Nephron progenitor cell (in vitro differentiated cells): ENCODE results near the gene SLAMF7.

Source experiments
- DNase-seq: peaks from one replicate; pipeline ENCODE4 v3.0.0; 2021
- H3K27ac Mint-ChIP-seq: 2 replicates; pipeline ENCODE4 v1.8.0; 2021; ENCODE audit warnings: mild to moderate bottlenecking, moderate library complexity, mixed read lengths
- H3K27me3 Mint-ChIP-seq: 2 replicates; pipeline ENCODE4 v1.8.0; 2021; ENCODE audit warnings: mild to moderate bottlenecking, low read depth, mixed read lengths; ENCODE audit not compliant: poor library complexity
- H3K36me3 Mint-ChIP-seq: 2 replicates; pipeline ENCODE4 v1.8.0; 2021; ENCODE audit warnings: low read depth, mixed read lengths
- H3K4me1 Mint-ChIP-seq: 2 replicates; pipeline ENCODE4 v1.8.0; 2021; ENCODE audit warnings: mixed read lengths
- H3K4me3 Mint-ChIP-seq: 2 replicates; pipeline ENCODE4 v1.8.0; 2021; ENCODE audit warnings: mild to moderate bottlenecking, moderate library complexity, mixed read lengths
- H3K9me3 Mint-ChIP-seq: 2 replicates; pipeline ENCODE4 v1.8.0; 2021; ENCODE audit warnings: mild to moderate bottlenecking, moderate library complexity, mixed read lengths
- TF ChIP-seq, protein P1 (sequence below): fragments of 200-600 bp; sonication (generic); IDR thresholded peaks from 2 replicates; pipeline ENCODE4 v1.5.0; 2021; ENCODE audit warnings: antibody characterized with exemption

The SLAMF7 gene

DNA sequence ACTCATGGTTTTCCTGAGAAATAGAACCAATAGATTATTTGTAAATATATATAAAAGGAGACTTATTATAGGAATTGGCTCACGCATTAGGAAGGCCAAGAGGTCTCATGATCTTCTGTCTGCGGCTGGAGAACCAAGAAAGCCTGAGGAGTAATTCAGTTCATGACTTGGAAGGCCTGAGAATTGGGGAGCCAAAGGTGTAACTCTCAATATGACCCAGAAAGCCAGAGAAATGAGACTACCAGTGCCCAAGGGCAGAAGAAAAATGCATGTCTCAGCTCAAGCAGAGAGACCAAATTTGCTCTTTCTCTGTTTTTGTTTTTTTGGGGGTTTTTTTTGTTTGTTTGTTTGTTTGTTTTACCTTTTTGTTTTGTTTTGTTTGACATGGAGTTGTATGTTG is 19.5 kb downstream of the SLAMF7 start:
- H3K27ac Mint-ChIP-seq = no peak overlapping the region
- no peak for DNase-seq
- no peaks in the 10 kb centered on the region for H3K4me1 Mint-ChIP-seq
- no peaks in the 10 kb centered on the region for H3K9me3 Mint-ChIP-seq
- no peak overlapping the region for H3K4me3 Mint-ChIP-seq
- TF ChIP-seq, protein P1, sequence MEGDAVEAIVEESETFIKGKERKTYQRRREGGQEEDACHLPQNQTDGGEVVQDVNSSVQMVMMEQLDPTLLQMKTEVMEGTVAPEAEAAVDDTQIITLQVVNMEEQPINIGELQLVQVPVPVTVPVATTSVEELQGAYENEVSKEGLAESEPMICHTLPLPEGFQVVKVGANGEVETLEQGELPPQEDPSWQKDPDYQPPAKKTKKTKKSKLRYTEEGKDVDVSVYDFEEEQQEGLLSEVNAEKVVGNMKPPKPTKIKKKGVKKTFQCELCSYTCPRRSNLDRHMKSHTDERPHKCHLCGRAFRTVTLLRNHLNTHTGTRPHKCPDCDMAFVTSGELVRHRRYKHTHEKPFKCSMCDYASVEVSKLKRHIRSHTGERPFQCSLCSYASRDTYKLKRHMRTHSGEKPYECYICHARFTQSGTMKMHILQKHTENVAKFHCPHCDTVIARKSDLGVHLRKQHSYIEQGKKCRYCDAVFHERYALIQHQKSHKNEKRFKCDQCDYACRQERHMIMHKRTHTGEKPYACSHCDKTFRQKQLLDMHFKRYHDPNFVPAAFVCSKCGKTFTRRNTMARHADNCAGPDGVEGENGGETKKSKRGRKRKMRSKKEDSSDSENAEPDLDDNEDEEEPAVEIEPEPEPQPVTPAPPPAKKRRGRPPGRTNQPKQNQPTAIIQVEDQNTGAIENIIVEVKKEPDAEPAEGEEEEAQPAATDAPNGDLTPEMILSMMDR = no peak
- H3K36me3 Mint-ChIP-seq = no peaks in the 10 kb centered on the region
- peaks cover 9% of the 10 kb centered on the region for H3K27me3 Mint-ChIP-seq

DNA sequence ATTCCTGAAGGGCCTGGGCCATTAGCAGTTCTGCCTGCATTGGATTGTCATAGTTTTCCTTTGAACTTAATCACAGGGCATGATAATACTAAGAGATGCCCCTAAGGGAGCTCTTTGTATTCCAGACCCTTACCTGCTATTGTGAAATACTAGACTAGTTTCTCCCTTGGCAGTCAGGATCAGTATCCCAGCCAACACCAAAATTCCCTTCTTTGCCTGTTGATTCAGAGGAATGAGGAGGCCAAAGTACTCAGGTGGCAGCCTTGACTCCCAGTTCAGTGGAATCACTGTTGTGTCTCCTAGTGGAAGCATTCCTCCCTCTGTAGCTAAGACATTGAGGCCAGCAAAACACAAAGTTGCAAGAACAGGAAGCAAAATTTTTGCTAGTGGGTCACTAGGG is 20.7 kb downstream of the SLAMF7 start:
- peaks cover 3% of the 10 kb centered on the region for H3K27me3 Mint-ChIP-seq
- no peak overlapping the region for H3K27ac Mint-ChIP-seq
- no peak overlapping the region for H3K4me3 Mint-ChIP-seq
- no peaks in the 10 kb centered on the region for H3K9me3 Mint-ChIP-seq
- no peaks in the 10 kb centered on the region for H3K4me1 Mint-ChIP-seq
- DNase-seq = no peak
- TF ChIP-seq, protein P1 = no peak
- no peaks in the 10 kb centered on the region for H3K36me3 Mint-ChIP-seq

DNA sequence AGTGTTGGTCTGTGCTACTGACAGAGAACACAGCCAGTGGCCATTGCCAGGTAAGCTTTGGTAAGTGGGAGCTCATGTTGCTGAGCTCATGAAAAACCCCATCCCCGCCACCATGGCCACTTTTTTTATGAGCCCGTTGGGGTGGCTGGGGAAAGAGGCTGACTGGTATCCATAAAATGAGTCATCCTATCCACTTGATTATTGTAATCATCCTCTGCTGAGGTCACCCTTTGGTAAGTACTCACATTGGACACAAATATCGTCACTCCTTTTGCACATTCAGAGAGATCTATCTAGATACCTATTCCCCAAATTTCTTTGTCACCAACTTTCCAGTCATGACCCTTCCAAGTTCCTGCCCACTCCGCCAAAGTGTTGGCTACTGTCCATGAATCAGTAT is 22.0 kb downstream of the SLAMF7 start:
- DNase-seq = no peak
- H3K9me3 Mint-ChIP-seq = no peaks in the 10 kb centered on the region
- no peaks in the 10 kb centered on the region for H3K36me3 Mint-ChIP-seq
- no peak overlapping the region for H3K27ac Mint-ChIP-seq
- H3K4me1 Mint-ChIP-seq = no peaks in the 10 kb centered on the region
- peaks cover 3% of the 10 kb centered on the region for H3K27me3 Mint-ChIP-seq
- H3K4me3 Mint-ChIP-seq = no peak overlapping the region
- TF ChIP-seq, protein P1 = no peak

DNA sequence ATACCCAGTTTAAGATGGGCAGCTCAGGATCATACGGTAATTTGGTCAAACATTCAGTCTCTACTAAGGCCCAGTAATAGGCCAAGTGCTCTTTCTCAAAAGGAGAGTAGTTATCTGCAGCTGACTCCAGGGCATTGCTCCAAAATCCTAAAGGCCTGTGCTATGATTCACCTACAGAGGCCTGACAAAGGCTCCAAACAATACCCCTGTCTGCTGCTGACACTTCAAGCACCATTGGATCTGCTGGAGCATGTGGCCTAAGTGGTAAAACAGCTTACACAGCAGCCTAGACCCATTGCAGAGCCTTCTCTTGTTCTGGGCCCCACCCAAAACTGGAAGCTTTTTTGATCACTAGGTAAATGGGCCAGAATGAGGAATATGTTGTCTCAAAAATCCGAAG is 22.8 kb downstream of the SLAMF7 start:
- H3K4me1 Mint-ChIP-seq = no peaks in the 10 kb centered on the region
- no peaks in the 10 kb centered on the region for H3K36me3 Mint-ChIP-seq
- TF ChIP-seq, protein P1 = no peak
- DNase-seq = no peak
- no peak overlapping the region for H3K4me3 Mint-ChIP-seq
- H3K27me3 Mint-ChIP-seq = peaks cover 6% of the 10 kb centered on the region
- no peak overlapping the region for H3K27ac Mint-ChIP-seq
- H3K9me3 Mint-ChIP-seq = no peaks in the 10 kb centered on the region

DNA sequence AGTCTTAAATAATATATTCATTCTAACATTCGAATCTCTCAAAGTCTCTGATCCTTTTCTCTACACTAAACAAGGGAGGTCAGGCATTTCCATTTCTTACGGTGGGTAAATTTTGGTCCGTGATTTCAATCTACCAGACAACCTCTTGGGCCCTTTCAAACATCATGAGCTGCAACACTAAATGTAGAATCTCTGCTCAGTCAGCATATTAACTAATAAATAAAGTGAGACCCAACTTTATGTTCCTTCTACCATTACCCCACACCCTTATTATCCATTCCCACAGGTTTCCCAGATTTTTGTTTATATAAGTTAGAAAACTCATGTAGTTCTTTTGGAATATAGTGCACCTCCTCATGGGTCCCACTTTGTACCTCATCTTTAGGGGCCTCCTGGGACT is 24.9 kb downstream of the SLAMF7 start:
- Mint-ChIP-seq H3K36me3 (no peaks in the 10 kb centered on the region), H3K27ac (no peak overlapping the region), H3K27me3 (peaks cover 2% of the 10 kb centered on the region), H3K9me3 (no peaks in the 10 kb centered on the region), H3K4me1 (no peaks in the 10 kb centered on the region), H3K4me3 (no peak overlapping the region)
- DNase-seq = no peak
- TF ChIP-seq, protein P1 = no peak

DNA sequence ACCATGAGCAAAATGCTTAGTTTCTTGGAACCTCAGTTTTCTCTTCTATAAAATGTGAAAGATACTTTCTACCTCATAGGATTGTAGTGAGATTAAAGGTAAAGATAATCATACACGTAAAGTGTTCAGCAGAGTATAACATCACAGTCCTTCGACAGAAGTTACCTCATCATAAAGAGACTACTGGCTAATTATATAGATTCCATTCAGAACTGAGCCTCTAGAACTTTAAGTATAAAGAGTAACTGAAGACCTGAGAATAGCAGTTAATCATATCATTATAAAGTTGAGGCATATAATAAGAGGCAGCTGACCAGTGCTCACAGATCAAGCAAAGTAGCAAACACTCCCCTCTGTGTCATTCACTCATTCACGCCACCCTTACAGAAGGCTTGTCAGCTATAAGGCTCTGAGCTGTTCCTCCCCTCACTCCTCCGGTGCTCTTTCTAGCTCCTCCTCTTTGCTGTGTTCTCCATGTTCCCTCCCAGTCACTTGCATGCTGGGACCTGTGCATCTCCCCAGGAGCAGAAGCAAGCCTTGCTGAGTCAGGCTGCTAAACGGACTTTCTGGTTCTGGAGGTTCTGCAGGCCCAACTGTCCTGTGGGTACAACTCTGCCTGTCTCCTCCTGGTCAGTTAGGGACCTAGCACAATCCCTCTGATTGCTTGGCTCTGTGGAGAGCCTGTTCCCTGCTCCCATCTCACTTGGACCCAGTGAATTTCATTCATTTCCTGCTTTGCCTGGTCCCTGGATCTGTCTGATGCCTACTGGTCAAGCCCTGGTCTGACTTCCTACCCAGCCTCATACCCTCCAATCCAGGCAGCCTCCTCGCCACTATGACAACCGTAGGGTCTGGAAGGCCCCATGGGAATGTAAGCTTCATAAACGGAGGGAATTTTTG is 28.6 kb downstream of the SLAMF7 start:
- peaks cover 6% of the 10 kb centered on the region for H3K27me3 Mint-ChIP-seq

More for the DNA sequence above, 28.6 kb downstream of the SLAMF7 start:
- H3K4me3 Mint-ChIP-seq = no peak overlapping the region
- TF ChIP-seq, protein P1 = no peak
- DNase-seq = no peak
- H3K9me3 Mint-ChIP-seq = peaks cover 5% of the 10 kb centered on the region
- no peaks in the 10 kb centered on the region for H3K36me3 Mint-ChIP-seq
- peaks cover 11% of the 10 kb centered on the region for H3K4me1 Mint-ChIP-seq
- H3K27ac Mint-ChIP-seq = no peak overlapping the region
